HG03520 (cell line): ENCODE measurements around the gene CDC14B.
"Not testable (repeated sequence)": the region's sequence is repeated elsewhere in the genome, so short reads cannot be mapped to it uniquely, and the experiment has no call there.

Source experiments
- ATAC-seq: cut with Tn5 transposase; IDR thresholded peaks from one replicate; pipeline ENCODE4 v1.9.1; 2021; ENCODE audit warnings: mild to moderate bottlenecking, moderate library complexity; ENCODE audit not compliant: unreplicated experiment

The CDC14B gene

GRCh38 chr9:96503918-96504317, 115.7 kb downstream of the CDC14B start:
- no peak for ATAC-seq

GRCh38 chr9:96503374-96503748, 116.3 kb downstream of the CDC14B start:
- not testable (repeated sequence) for ATAC-seq

- no peak for ATAC-seq
These were observed 116.9 kb downstream of the CDC14B start for GRCh38 chr9:96502539-96503373.

- ATAC-seq: no peak
These were observed 117.8 kb downstream of the CDC14B start for GRCh38 chr9:96501633-96502538.

- ATAC-seq: no peak
These were observed 118.7 kb downstream of the CDC14B start for GRCh38 chr9:96500696-96501632.

GRCh38 chr9:96499257-96499656, 120.4 kb downstream of the CDC14B start:
- ATAC-seq: no peak

- no peak for ATAC-seq
These were observed 120.8 kb downstream of the CDC14B start for GRCh38 chr9:96498796-96499195.

- no peak for ATAC-seq
These were observed 122.6 kb downstream of the CDC14B start for GRCh38 chr9:96497117-96497399.

- no peak for ATAC-seq
These were observed 123.1 kb downstream of the CDC14B start for GRCh38 chr9:96496368-96497116.

- ATAC-seq: no peak
These were observed 124.3 kb downstream of the CDC14B start for GRCh38 chr9:96495341-96495740.

GRCh38 chr9:96494215-96494800, 125.3 kb downstream of the CDC14B start:
- ATAC-seq: no peak

- no peak for ATAC-seq
These were observed 125.9 kb downstream of the CDC14B start for GRCh38 chr9:96493757-96494156.

- ATAC-seq: no peak
These were observed 126.6 kb downstream of the CDC14B start for GRCh38 chr9:96492993-96493531.

- no peak for ATAC-seq
These were observed 127.6 kb downstream of the CDC14B start for GRCh38 chr9:96491880-96492525.

GRCh38 chr9:96491079-96491879, 128.4 kb downstream of the CDC14B start:
- no peak for ATAC-seq

GRCh38 chr9:96490534-96491078, 129.0 kb downstream of the CDC14B start:
- ATAC-seq: no peak

- no peak for ATAC-seq
These were observed 130.1 kb downstream of the CDC14B start for GRCh38 chr9:96489482-96489979.

GRCh38 chr9:96487949-96488348, 131.7 kb downstream of the CDC14B start:
- ATAC-seq: no peak
